K562 treated with DMSO at 1 percent for 4 hours (cell line): ENCODE measurements around the gene ZNF610. TPM values are rescaled to one million over a fixed set of nuclear protein-coding genes. Genes with fewer than 3 reads are reported as not detected.

Experiments
- total RNA-seq: library from RNA; unstranded; fragments of 300-600 nt; gene quantifications from 2 replicates; pipeline ENCODE4 v1.2.3, GENCODE V29; 2022; ENCODE audit not compliant: insufficient read depth

The ZNF610 gene
- total RNA-seq, result not detected in 2 replicates

DNA sequence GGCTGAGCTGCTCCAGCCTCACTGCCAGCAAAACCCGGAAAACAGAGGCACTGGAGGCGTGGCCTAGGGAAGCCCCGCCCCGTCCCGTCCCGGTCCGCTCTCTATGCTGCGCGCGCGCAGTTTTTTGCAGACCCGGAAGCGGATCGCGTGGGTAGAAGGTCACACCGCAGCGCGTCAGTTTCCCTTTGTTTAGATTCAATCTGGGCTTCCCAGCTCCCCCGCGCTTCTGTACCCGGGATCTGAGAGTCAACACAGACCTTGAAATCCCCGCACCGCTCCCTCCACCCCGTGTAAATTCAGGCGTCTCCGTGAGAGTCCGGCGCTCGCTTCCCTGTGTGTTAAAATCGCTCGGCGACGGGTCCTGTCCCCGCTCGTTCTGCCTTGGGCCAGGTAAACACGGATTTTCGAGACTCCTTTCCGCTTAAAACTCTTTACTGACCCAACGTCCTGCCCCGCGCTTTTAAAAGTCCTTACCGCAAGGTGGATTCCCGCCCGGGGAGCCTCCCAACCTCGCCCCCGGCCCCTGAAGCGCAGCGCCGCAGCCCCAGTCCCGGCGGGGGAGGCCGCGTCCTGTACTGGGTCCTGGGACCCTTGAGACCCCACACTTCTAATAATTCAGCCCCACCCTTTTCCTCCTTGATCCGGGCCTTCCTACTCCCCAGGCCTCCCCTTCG lies at the start of gene ZNF610:
Gene ZNF610, plus strand, starts transcription at position 127 of the 674 bp plus-strand sequence. CDS start 12,930 bp downstream, outside the sequence.

DNA sequence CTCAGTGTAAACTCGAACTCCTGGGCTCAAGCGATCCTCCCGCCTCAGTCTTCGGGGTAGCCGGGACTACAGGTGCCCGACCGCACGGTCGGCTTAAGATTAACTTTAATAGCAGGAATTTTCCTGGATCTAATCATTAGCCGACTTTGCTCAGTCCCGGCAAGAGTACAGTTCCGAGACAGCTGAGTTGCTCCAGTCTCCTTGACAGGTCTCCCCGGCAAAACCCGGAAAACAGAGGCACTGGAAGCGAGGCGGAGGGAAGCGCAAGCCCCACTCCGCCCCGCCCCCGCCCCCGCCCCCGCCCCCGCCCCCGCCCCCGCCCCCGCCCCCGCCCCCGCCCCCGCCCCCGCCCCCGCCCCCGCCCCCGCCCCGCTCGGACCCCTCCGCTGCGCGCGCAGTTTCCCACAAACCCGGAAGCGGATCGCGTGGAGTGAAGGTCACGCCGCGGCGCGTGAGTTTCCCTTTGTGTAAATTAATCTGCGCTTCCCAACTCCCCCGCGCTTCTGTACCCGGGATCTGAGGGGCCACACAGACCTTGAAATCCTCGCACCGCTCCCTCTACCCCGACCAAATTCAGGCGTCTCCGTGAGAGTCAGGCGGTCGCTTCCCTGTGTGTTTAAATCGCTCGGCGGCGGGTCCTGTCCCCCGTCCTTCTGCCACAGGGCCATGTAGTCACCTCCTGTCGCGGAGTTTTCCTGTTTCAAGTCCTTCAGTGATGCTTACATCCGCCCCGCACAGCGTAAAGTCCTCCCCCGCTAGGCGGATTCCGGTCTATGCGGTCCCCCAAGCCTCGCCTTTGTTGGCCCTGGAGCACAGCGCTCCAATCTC lies 39.1 kb upstream of the ZNF610 start, which contains the start of gene ZNF480:
Gene ZNF480, plus strand, starts transcription at position 397 of the 828 bp plus-strand sequence. CDS start 3,244 bp downstream, outside the sequence.

DNA sequence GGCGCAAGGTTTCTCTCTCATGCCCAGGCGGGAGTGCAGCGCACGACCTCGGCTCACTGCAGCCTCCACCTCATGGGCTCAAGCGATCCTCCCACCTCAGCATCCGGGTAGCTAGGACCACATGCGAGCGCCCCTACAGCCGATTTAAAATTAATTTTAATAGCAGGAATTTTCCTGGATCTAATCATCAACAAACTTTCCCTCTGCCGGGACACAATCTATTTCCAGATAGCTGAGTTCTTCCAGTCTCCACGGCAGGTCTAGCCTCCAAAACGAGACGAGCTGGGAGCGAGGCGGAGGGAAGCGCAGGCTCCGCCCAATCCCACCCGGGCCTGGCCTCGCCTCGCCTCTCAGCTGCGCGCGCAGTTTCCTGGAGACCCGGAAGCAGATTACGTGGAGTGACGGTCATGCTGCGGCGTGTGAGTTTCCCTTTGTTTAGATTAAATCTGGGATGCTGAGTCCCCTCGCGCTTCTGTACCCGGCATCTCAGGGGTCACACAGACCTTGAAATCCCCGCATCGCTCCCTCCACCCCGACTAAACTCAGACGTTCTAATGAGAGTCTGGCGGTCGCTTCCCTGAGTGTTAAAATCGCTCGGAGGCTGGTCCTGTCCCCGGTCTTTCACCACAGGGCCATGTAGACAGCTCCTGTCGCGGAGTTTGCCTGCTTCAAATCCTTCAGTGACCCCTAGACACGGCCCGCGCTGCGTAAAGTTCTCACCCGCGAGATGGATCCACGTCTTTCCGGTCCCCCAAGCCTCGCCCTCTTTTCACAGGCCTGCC lies 33.7 kb downstream of the ZNF610 start, which contains the start of gene ZNF880:
Gene ZNF880, plus strand, starts transcription at position 365 of the 782 bp plus-strand sequence. Its CDS starts 43 bp downstream, at position 408.

DNA sequence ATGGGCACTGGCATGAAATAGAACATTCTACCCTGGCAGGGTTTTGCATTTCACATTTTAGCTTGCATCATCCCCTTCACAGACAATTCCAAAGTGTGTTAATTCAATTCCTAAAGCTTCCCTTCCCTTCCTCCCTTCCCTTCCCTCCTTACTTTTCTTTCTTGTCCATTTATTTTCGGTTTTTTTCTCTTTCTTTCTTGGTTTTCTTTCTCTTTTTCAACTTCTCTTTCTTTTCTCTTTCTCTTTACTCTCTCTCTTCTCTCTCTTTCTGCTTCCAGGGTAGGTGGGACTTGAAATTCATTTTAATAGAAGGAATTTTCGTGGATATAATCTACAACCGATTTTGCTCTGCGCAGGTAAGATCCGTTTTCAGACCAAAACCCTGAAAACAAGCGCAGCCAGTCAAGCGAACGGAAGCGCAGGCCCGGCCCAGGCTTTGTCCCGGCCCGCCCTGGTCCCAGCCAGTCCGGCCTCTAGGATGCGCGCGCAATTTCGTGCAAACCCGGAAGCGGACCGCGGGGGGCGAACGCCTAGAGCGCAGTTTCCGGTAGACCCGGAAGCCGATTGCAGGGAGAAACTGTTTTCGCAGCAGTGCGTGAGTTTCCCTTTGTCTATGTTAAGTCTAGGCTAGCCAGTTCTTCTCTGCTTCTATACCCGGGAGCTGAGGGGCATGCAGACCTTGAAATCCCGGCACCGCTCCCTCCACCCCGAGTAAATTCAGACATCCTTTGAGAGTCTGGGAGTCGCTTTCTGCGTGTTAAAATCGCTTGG lies 61.5 kb downstream of the ZNF610 start, which contains the start of gene ZNF528:
Gene ZNF528, plus strand, starts transcription at position 540 of the 771 bp plus-strand sequence. CDS start 4,165 bp downstream, outside the sequence.

Other genes with a start within 250 kb of the ZNF610 start
- 5.8 and 6.0 TPM in 2 replicates for gene ZNF841, start 240.5 kb upstream of the ZNF610 start, total RNA-seq
- gene ZNF616, start 196.3 kb upstream of the ZNF610 start, total RNA-seq, result 5.9 and 8.0 TPM in 2 replicates
- gene ZNF836, start 164.6 kb upstream of the ZNF610 start, total RNA-seq, result 0.93 TPM in 1 of 2 replicates, not detected in the other
- gene PPP2R1A, start 146.2 kb upstream of the ZNF610 start, total RNA-seq, result 102 and 106 TPM in 2 replicates
- gene ZNF766, start 66.7 kb upstream of the ZNF610 start, total RNA-seq, result 6.5 and 12.3 TPM in 2 replicates
- gene ZNF480, start 39.1 kb upstream of the ZNF610 start, total RNA-seq, result 1.7 and 3.3 TPM in 2 replicates
- gene ZNF880, start 33.7 kb downstream of the ZNF610 start, total RNA-seq, result not detected in 2 replicates
- 0.61 and 7.0 TPM in 2 replicates for gene ZNF528, start 61.6 kb downstream of the ZNF610 start, total RNA-seq
- not detected in 2 replicates for gene ZNF534, start 92.9 kb downstream of the ZNF610 start, total RNA-seq
- not detected in 2 replicates for gene ZNF578, start 117.3 kb downstream of the ZNF610 start, total RNA-seq
- gene ZNF808, start 191.4 kb downstream of the ZNF610 start, total RNA-seq, result 1.4 and 2.0 TPM in 2 replicates
- 3.6 and 6.6 TPM in 2 replicates for gene ZNF701, start 234.0 kb downstream of the ZNF610 start, total RNA-seq